PC-3 (cell line): ENCODE results near the gene FOXO1. TPM values are rescaled to one million over a fixed set of nuclear protein-coding genes. Genes with fewer than 3 reads are reported as not detected.

Experiments
- ATAC-seq: fragments of 200-7000 bp; cut with Tn5 transposase; 2 replicates; pipeline ENCODE4 v1.9.1; 2020; ENCODE audit warnings: mild to moderate bottlenecking, moderate library complexity
- BruUV-seq: library from RNA; stranded (reverse); fragments of 400-500 nt; replicated peaks from 2 replicates; lab custom pipeline; 2021; lab: Mats Ljungman, UMichigan
- CTCF ChIA-PET: fragments of 300-600 bp; sonication (Branson Sonifier 250); formaldehyde crosslinking; loops from one replicate; lab custom pipeline; 2022; ENCODE audit warnings: antibody characterized with exemption; lab: Charles Lee
- POLR2A ChIA-PET: fragments of 300-600 bp; sonication (Branson Sonifier 250); formaldehyde crosslinking; loops from one replicate; lab custom pipeline; 2022; ENCODE audit warnings: antibody characterized with exemption; ENCODE audit not compliant: unreplicated experiment; lab: Charles Lee
- DNase-seq: peaks from one replicate; pipeline ENCODE4 v3.0.0-alpha.2; 2015
- H2AFZ ChIP-seq: fragments of 300-600 bp; sonication (generic); 2 replicates; pipeline ENCODE4 v1.6.0; 2016; ENCODE audit warnings: antibody characterized with exemption, low read length
- H3F3A ChIP-seq: fragments of 300-600 bp; sonication (generic); one replicate; pipeline ENCODE4 v1.6.0; 2017; ENCODE audit warnings: antibody characterized with exemption, low read length, control low read depth, mild to moderate bottlenecking; ENCODE audit not compliant: unreplicated experiment
- H3K27ac ChIP-seq: fragments of 300-600 bp; sonication (generic); 2 replicates; pipeline ENCODE4 v1.5.1; 2016; ENCODE audit warnings: mild to moderate bottlenecking, low read length
- H3K27me3 ChIP-seq: fragments of 300-600 bp; sonication (generic); 2 replicates; pipeline ENCODE4 v1.6.1; 2016; ENCODE audit warnings: low read length, mixed read lengths
- H3K36me3 ChIP-seq: fragments of 300-600 bp; sonication (generic); 2 replicates; pipeline ENCODE4 v1.6.1; 2016; ENCODE audit warnings: low read depth, mixed run types, low read length, mixed read lengths
- H3K4me1 ChIP-seq: fragments of 300-600 bp; sonication (generic); 2 replicates; pipeline ENCODE4 v1.5.1; 2016; ENCODE audit warnings: low read length; ENCODE audit not compliant: insufficient read depth
- H3K4me2 ChIP-seq: fragments of 300-600 bp; sonication (generic); 2 replicates; pipeline ENCODE4 v1.6.0; 2016; ENCODE audit warnings: low read length
- H3K4me3 ChIP-seq: fragments of 300-600 bp; sonication (generic); 2 replicates; pipeline ENCODE4 v1.5.1; 2016; ENCODE audit warnings: mild to moderate bottlenecking, low read length, mixed read lengths
- H3K79me2 ChIP-seq: fragments of 300-600 bp; sonication (generic); 2 replicates; pipeline ENCODE4 v1.6.1; 2017; ENCODE audit warnings: low read length, mixed read lengths
- H3K9ac ChIP-seq: fragments of 300-600 bp; sonication (generic); 2 replicates; pipeline ENCODE4 v1.6.0; 2016; ENCODE audit warnings: mild to moderate bottlenecking, low read length
- H3K9me2 ChIP-seq: fragments of 300-600 bp; sonication (generic); replicated peaks from 2 replicates; pipeline ENCODE4 v1.6.1; 2016; ENCODE audit warnings: mixed run types, low read length, mixed read lengths
- H3K9me3 ChIP-seq: fragments of 300-600 bp; sonication (generic); 2 replicates; pipeline ENCODE4 v1.6.1; 2016; ENCODE audit warnings: low read length, mixed read lengths
- H4K20me1 ChIP-seq: fragments of 300-600 bp; sonication (generic); 2 replicates; pipeline ENCODE4 v1.6.1; 2016; ENCODE audit warnings: low read length, mixed read lengths
- EZH2 ChIP-seq: fragments of 300-600 bp; sonication (generic); IDR thresholded peaks from one replicate; pipeline ENCODE4 v1.6.1; 2017; ENCODE audit warnings: antibody characterized with exemption, mild to moderate bottlenecking, low read length; ENCODE audit not compliant: unreplicated experiment
- EZH2phosphoT487 ChIP-seq: fragments of 300-600 bp; sonication (generic); IDR thresholded peaks from 2 replicates; pipeline ENCODE4 v1.6.1; 2018; ENCODE audit warnings: mild to moderate bottlenecking, antibody characterized with exemption, low read length, borderline replicate concordance
- intact Hi-C: fragments of 100-400 bp; cut with micrococcal nuclease; formaldehyde crosslinking; loops from 2 replicates; pipeline ENCODE4 v1.9.0; 2023
- total RNA-seq: library from RNA; depleted of rRNA; stranded (reverse); fragments of >200 nt; gene quantifications from 2 replicates; pipeline ENCODE4 v1.2.3, GENCODE V29; 2014
- TF ChIP-seq, protein P1 (sequence below): fragments of 300-600 bp; sonication (generic); conservative IDR thresholded peaks from 2 replicates; pipeline ENCODE4 v1.5.1; 2017; ENCODE audit warnings: antibody characterized with exemption, low read depth, mild to moderate bottlenecking, low read length

The FOXO1 gene
- total RNA-seq, 1 experiment from 2014 or later, result 2.7 TPM

DNA sequence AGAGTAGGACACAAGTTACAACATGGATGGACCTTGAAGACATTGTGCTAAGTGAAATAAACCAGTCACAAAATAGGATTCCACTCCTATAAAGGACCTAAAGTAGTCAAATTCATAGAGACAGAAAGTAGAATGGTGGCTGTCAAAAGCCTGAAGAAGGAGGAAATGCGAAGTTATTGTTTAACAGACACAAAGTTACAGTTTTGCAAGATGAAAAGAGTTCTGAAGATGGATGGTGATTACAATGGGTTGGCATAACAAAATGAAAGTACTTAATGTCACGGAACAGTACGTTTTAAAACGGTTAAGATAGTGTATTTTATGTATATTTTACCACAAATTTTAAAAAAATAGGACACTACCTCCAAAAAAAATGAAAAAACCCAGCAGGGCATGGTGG, 34.8 kb downstream of the FOXO1 start:
- Histone ChIP-seq H3K27me3 (no peaks in the 10 kb centered on the region), H3K36me3 (no peaks in the 10 kb centered on the region), H3K9me3 (no peaks in the 10 kb centered on the region), H3K9ac (no peak overlapping the region), H3K9me2 (no peaks in the 10 kb centered on the region), H4K20me1 (no peaks in the 10 kb centered on the region), H3K4me3 (no peak overlapping the region), H3K4me1 (no peaks in the 10 kb centered on the region), H3F3A (no peaks in the 10 kb centered on the region), H3K4me2 (no peak overlapping the region), H3K79me2 (no peaks in the 10 kb centered on the region), H3K27ac (no peak overlapping the region), H2AFZ (no peak overlapping the region)
- DNase-seq (no peak), ATAC-seq (no peak)
- ChIA-PET CTCF (no interaction called here), POLR2A (no interaction called here)
- intact Hi-C loops, result no loop called here
- BruUV-seq, result no TSS peak
- TF ChIP-seq EZH2, result no peak
- TF ChIP-seq EZH2phosphoT487, result no peak
- TF ChIP-seq, protein P1, sequence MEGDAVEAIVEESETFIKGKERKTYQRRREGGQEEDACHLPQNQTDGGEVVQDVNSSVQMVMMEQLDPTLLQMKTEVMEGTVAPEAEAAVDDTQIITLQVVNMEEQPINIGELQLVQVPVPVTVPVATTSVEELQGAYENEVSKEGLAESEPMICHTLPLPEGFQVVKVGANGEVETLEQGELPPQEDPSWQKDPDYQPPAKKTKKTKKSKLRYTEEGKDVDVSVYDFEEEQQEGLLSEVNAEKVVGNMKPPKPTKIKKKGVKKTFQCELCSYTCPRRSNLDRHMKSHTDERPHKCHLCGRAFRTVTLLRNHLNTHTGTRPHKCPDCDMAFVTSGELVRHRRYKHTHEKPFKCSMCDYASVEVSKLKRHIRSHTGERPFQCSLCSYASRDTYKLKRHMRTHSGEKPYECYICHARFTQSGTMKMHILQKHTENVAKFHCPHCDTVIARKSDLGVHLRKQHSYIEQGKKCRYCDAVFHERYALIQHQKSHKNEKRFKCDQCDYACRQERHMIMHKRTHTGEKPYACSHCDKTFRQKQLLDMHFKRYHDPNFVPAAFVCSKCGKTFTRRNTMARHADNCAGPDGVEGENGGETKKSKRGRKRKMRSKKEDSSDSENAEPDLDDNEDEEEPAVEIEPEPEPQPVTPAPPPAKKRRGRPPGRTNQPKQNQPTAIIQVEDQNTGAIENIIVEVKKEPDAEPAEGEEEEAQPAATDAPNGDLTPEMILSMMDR, result no peak

DNA sequence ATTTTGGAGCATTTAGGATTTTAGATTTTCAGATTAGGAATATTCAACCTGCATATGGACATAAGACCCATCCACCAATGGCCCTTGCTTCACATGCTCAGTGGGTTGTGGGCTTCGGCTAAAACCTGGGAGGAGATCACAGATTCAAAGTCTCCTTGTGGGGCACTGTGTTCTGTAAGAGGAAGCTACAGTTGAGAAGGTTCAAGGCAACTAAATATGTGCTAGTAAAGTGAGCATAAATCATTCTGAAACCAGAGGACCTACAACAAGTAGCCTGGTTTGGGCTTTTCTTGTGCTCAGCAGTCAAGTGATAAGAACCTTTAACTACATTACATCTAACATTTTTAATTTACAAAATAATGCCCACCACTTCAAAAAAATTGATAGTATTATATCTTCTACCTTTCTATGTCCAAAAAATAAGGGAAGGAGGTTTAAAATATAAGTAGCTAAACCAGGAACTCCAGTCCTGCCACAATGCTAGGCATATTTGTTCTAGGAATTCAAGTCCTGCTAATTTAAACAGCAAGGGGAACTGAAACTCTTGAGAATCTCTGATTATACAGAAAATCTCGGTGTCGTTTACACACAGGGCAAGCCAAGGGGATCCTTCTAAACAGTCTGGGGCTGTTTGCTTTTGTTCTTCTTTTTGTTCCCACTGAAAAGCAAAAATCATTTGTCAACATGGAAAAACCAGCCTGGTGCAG, 36.6 kb downstream of the FOXO1 start:
- Histone ChIP-seq H3K4me2 (no peak overlapping the region), H3K27me3 (no peaks in the 10 kb centered on the region), H3K9ac (no peak overlapping the region), H4K20me1 (no peaks in the 10 kb centered on the region), H3K36me3 (no peaks in the 10 kb centered on the region), H3K27ac (no peak overlapping the region), H3F3A (no peaks in the 10 kb centered on the region), H2AFZ (no peak overlapping the region), H3K4me1 (no peaks in the 10 kb centered on the region), H3K4me3 (no peak overlapping the region), H3K9me2 (no peaks in the 10 kb centered on the region), H3K79me2 (no peaks in the 10 kb centered on the region), H3K9me3 (no peaks in the 10 kb centered on the region)
- TF ChIP-seq EZH2phosphoT487 (no peak), EZH2 (no peak)
- TF ChIP-seq, protein P1, result no peak
- ChIA-PET POLR2A (no interaction called here), CTCF (no interaction called here)
- intact Hi-C loops, result no loop called here
- ATAC-seq, result no peak
- BruUV-seq, result no TSS peak
- DNase-seq, result no peak

DNA sequence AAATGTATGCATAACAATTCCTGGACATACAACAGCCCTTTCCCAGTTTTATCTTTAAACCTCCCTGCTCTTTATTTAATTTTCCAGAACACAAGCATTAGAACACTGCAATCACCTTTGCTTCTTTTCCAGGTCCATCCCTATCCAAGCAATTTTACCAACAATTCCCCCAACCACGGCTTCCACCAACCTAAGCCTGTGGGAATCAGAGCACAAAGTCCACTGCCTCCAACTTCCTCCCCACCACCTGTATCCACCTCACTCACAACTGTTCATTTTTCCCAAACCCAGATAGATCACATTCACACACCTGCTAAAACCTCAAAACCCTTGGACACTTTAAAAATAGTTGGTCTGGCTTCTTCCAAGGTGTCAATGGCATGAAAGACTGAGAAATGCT, 39.5 kb downstream of the FOXO1 start:
- Histone ChIP-seq H2AFZ (no peak overlapping the region), H3K36me3 (no peaks in the 10 kb centered on the region), H3K9me2 (no peaks in the 10 kb centered on the region), H3K4me3 (no peak overlapping the region), H3K9ac (no peak overlapping the region), H4K20me1 (no peaks in the 10 kb centered on the region), H3K27ac (no peak overlapping the region), H3F3A (no peaks in the 10 kb centered on the region), H3K27me3 (no peaks in the 10 kb centered on the region), H3K4me2 (no peak overlapping the region), H3K79me2 (peaks cover 12% of the 10 kb centered on the region; the same call in 1 of the 2 replicates), H3K9me3 (no peaks in the 10 kb centered on the region), H3K4me1 (peaks cover 16% of the 10 kb centered on the region)
- CTCF ChIA-PET, result no interaction called here
- POLR2A ChIA-PET, result no interaction called here
- DNase-seq (no peak), ATAC-seq (no peak)
- BruUV-seq, result no TSS peak
- TF ChIP-seq, protein P1, result no peak
- TF ChIP-seq EZH2 (no peak), EZH2phosphoT487 (no peak)
- intact Hi-C loops, result no loop called here
